ENCODE results near the gene SYCP2.
"Not testable (repeated sequence)": the region's sequence is repeated elsewhere in the genome, so short reads cannot be mapped to it uniquely, and the experiment has no call there.

The SYCP2 gene

DNA sequence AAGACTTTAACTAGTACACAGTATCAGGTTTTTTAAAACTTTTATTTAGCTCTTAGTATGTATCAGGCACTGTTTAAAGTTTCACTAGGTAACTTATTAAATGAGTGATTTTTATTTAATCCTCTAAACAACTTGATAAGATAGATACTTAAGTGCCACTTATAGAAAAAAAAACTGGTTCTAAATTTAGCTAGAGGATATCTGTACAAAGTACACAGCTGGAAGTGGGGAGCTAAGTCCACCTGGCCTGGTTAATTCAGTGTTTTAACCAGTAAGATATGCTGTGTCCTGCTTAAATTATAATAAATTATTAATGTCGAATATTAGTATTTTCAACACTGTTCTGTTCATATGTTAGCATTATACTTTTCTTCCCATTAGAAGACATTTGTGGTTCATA is 37.5 kb downstream of the SYCP2 start:
- Histone ChIP-seq H3K4me3 (ENCODE audit: low read depth, low read length, poor library complexity, severe bottlenecking) (no peak overlapping the region), H3K27me3 (ENCODE audit: insufficient read depth, low read length) (no peaks in the 10 kb centered on the region), H3K9ac (ENCODE audit: low read length) (no peak overlapping the region), H3F3A (ENCODE audit: insufficient read depth, low read length) (no peaks in the 10 kb centered on the region), H3K4me1 (ENCODE audit: insufficient read depth, low read length, severe bottlenecking) (no peaks in the 10 kb centered on the region), H3K36me3 (ENCODE audit: insufficient read depth, low read length) (no peaks in the 10 kb centered on the region), H2AFZ (ENCODE audit: low read length) (no peak overlapping the region), H3K4me2 (ENCODE audit: low read length) (no peak overlapping the region), H3K9me3 (ENCODE audit: low read length) (no peaks in the 10 kb centered on the region), H3K9me2 (ENCODE audit: low read depth, low read length) (no peaks in the 10 kb centered on the region), H3K27ac (ENCODE audit: low read depth, low read length, poor library complexity, severe bottlenecking) (no peak overlapping the region), H3K79me2 (ENCODE audit: insufficient read depth, low read length) (no peaks in the 10 kb centered on the region), H4K20me1 (ENCODE audit: insufficient read depth, low read length) (no peaks in the 10 kb centered on the region)
- TF ChIP-seq, protein P1, sequence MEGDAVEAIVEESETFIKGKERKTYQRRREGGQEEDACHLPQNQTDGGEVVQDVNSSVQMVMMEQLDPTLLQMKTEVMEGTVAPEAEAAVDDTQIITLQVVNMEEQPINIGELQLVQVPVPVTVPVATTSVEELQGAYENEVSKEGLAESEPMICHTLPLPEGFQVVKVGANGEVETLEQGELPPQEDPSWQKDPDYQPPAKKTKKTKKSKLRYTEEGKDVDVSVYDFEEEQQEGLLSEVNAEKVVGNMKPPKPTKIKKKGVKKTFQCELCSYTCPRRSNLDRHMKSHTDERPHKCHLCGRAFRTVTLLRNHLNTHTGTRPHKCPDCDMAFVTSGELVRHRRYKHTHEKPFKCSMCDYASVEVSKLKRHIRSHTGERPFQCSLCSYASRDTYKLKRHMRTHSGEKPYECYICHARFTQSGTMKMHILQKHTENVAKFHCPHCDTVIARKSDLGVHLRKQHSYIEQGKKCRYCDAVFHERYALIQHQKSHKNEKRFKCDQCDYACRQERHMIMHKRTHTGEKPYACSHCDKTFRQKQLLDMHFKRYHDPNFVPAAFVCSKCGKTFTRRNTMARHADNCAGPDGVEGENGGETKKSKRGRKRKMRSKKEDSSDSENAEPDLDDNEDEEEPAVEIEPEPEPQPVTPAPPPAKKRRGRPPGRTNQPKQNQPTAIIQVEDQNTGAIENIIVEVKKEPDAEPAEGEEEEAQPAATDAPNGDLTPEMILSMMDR (IDR thresholded peaks at IDR 0.05; ENCODE audit: low read length) = no peak
- no peak for TF ChIP-seq EZH2 (IDR thresholded peaks at IDR 0.05; ENCODE audit: borderline replicate concordance, low read length)

DNA sequence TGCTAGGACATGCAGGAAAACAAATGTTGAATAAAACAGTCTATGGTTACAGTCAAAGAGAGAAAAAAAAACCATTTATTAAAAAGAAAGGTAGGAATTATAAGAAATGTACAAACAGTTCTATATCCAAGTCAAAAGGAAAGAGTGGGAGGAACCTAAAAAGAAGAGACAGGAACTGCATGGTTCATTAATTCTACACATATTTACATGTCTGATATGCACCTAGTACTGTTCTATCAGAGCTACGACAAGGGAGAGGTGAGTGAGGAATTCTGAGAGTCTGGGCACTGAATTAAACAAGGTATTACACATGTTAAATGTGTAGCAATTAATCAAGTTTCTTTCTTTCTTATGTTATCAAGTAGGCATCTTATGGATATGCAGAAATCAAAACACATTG is 41.9 kb downstream of the SYCP2 start:
- H3K27ac ChIP-seq (ENCODE audit: low read depth, low read length, poor library complexity, severe bottlenecking) = no peak overlapping the region
- no peak overlapping the region for H2AFZ ChIP-seq (ENCODE audit: low read length)
- H3K9me2 ChIP-seq (ENCODE audit: low read depth, low read length) = no peaks in the 10 kb centered on the region; the same call in 1 of the 2 replicates
- no peaks in the 10 kb centered on the region for H3K79me2 ChIP-seq (ENCODE audit: insufficient read depth, low read length)
- H3K9me3 ChIP-seq (ENCODE audit: low read length) = no peaks in the 10 kb centered on the region
- H3K27me3 ChIP-seq (ENCODE audit: insufficient read depth, low read length) = no peaks in the 10 kb centered on the region
- no peaks in the 10 kb centered on the region for H3F3A ChIP-seq (ENCODE audit: insufficient read depth, low read length)
- TF ChIP-seq, protein P1 (IDR thresholded peaks at IDR 0.05; ENCODE audit: low read length) = no peak
- TF ChIP-seq EZH2 (IDR thresholded peaks at IDR 0.05; ENCODE audit: borderline replicate concordance, low read length) = no peak
- H3K36me3 ChIP-seq (ENCODE audit: insufficient read depth, low read length) = no peaks in the 10 kb centered on the region
- no peaks in the 10 kb centered on the region for H3K4me1 ChIP-seq (ENCODE audit: insufficient read depth, low read length, severe bottlenecking)
- no peak overlapping the region for H3K4me2 ChIP-seq (ENCODE audit: low read length)
- no peak overlapping the region for H3K9ac ChIP-seq (ENCODE audit: low read length)
- no peaks in the 10 kb centered on the region for H4K20me1 ChIP-seq (ENCODE audit: insufficient read depth, low read length)
- no peak overlapping the region for H3K4me3 ChIP-seq (ENCODE audit: low read depth, low read length, poor library complexity, severe bottlenecking)

DNA sequence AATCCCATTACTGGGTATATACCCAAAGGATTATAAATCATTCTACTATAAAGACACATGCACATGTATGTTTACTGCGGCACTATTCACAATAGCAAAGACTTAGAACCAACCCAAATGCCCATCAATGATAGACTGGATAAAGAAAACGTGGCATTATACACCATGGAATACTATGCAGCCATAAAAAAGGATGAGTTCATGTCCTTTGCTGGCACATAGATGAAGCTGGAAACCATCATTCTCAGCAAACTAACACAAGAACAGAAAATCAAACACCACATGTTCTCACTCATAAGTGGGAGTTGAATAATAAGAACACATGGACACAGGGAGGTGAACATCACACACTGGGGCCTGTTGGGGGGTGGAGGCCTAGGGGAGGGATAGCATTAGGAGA is 43.4 kb downstream of the SYCP2 start:
- H2AFZ ChIP-seq (ENCODE audit: low read length); H3K9me3 ChIP-seq (ENCODE audit: low read length); H3K36me3 ChIP-seq (ENCODE audit: insufficient read depth, low read length); H4K20me1 ChIP-seq (ENCODE audit: insufficient read depth, low read length); H3K4me3 ChIP-seq (ENCODE audit: low read depth, low read length, poor library complexity, severe bottlenecking); H3K4me2 ChIP-seq (ENCODE audit: low read length); H3K79me2 ChIP-seq (ENCODE audit: insufficient read depth, low read length); H3K9ac ChIP-seq (ENCODE audit: low read length); H3K27me3 ChIP-seq (ENCODE audit: insufficient read depth, low read length); H3K9me2 ChIP-seq (ENCODE audit: low read depth, low read length); H3F3A ChIP-seq (ENCODE audit: insufficient read depth, low read length); H3K4me1 ChIP-seq (ENCODE audit: insufficient read depth, low read length, severe bottlenecking); H3K27ac ChIP-seq (ENCODE audit: low read depth, low read length, poor library complexity, severe bottlenecking): not testable (repeated sequence)

DNA sequence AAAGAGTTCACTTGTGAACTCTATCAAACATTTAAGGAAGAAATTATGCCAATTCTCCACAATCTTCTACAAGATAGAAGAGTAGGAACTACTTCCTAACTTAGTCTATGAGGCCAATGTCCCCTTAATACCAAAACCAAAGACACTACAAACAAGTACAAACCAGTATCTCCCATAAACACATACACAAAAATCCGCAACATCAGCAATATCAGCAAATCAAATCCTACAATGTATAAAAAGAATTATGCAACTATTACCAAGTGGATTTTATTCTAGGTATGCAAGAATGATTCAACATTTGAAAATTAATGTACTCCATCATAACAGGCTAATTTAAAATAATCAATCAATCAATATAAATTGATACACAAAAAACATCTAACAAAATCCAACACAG is 45.4 kb downstream of the SYCP2 start:
- Histone ChIP-seq H3F3A (ENCODE audit: insufficient read depth, low read length) (no peaks in the 10 kb centered on the region), H3K9me3 (ENCODE audit: low read length) (no peaks in the 10 kb centered on the region), H4K20me1 (ENCODE audit: insufficient read depth, low read length) (no peaks in the 10 kb centered on the region), H2AFZ (ENCODE audit: low read length) (no peak overlapping the region), H3K36me3 (ENCODE audit: insufficient read depth, low read length) (no peaks in the 10 kb centered on the region), H3K9ac (ENCODE audit: low read length) (no peak overlapping the region), H3K79me2 (ENCODE audit: insufficient read depth, low read length) (no peaks in the 10 kb centered on the region), H3K4me3 (ENCODE audit: low read depth, low read length, poor library complexity, severe bottlenecking) (no peak overlapping the region), H3K9me2 (ENCODE audit: low read depth, low read length) (no peaks in the 10 kb centered on the region; the same call in 1 of the 2 replicates), H3K27ac (ENCODE audit: low read depth, low read length, poor library complexity, severe bottlenecking) (no peak overlapping the region), H3K27me3 (ENCODE audit: insufficient read depth, low read length) (no peaks in the 10 kb centered on the region), H3K4me1 (ENCODE audit: insufficient read depth, low read length, severe bottlenecking) (no peaks in the 10 kb centered on the region), H3K4me2 (ENCODE audit: low read length) (no peak overlapping the region)
- TF ChIP-seq, protein P1 (IDR thresholded peaks at IDR 0.05; ENCODE audit: low read length) = no peak
